Cardiac fibroblast (primary cell): Measurements from ENCODE around the gene CHM.

Experiments
- DNase-seq, 2 donors: peaks; one replicate each; pipeline versions ENCODE4 v3.0.0 to v3.0.0-alpha.2; 2010; ENCODE audit warnings: low read depth in 2 of 2
- H3K4me3 ChIP-seq, 2 donors: replicated peaks in 1 of 2; 1 replicate in 1 of 2; 2 replicates in 1 of 2; pipeline ENCODE4 v1.5.1; 2011; ENCODE audit warnings: low read depth in 2 of 2, low read length in 2 of 2, mild to moderate bottlenecking in 2 of 2, moderate library complexity in 1 of 2
- CTCF ChIP-seq: IDR thresholded peaks from one replicate; pipeline ENCODE4 v1.5.1; 2011; ENCODE audit warnings: low read depth, mild to moderate bottlenecking, low read length, inconsistent platforms

CHM gene

GRCh38 chrX:85906399-85906798 lies 141.0 kb downstream of the CHM start:
- no peak for DNase-seq
- no peak for TF ChIP-seq CTCF

DNA sequence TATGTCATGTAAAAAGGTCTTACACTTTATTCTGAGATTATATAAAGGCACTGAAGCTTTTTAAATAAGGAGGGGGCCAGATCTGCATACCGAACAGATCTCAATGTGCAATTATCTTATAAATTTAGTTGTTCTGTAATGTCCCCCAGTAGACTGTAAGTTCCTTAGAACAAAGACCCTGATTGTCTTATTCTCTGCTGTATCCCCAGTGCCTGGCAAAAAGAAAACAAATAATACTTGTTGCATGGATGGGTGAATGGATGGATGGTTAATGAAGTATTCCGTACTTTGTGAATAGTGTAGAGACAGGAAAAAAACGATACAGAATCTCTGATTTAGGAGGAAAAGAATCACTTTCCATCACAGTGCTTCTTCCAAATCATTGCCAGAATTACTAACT lies 141.5 kb downstream of the CHM start:
- H3K4me3 ChIP-seq, result no peak overlapping the region
- TF ChIP-seq CTCF, result no peak
- DNase-seq, result no peak

More at GRCh38 chrX:85906399-85906798, 141.0 kb downstream of the CHM start:
- H3K4me3 ChIP-seq, result no peak overlapping the region

DNA sequence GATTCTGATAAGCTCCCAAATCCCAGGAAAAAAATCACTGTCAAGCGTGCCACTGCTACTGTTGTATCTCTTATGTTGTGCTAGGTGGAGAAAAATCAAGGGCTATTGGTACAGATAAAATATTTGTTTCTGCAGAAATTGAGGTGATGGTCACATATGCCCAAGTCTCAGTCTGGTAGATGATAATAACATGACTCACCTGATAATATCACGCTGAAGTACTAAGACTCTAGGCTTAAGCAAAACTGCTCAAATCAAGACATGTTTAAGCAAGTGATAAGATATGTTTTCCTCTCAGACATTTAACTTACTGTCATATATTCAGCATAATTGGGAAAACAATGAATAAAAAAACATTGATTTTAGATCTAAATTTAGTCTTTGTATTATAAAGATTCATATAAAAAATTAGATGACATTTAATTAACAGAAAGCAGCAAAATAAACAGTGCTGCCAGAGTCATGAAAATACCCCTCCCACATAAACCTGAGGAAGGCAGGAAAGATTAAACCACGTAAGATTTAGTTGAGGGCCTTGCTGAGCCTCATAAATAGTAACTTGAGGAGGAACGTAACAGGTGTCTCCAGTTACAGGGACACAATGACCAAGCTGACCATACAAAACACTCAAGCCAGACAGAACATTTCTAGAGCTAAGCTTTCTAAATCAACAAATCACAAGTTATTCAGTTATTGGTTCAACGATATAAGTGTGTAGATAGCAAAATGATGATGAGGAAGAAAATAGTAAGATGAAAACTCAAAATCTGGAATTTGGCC lies 143.5 kb downstream of the CHM start:
- no peak for TF ChIP-seq CTCF
- no peak for DNase-seq
- no peak overlapping the region for H3K4me3 ChIP-seq

- TF ChIP-seq CTCF, result no peak
- no peak overlapping the region for H3K4me3 ChIP-seq
- DNase-seq, result no peak
Measured at GRCh38 chrX:85897362-85898126, 149.8 kb downstream of the CHM start.

DNA sequence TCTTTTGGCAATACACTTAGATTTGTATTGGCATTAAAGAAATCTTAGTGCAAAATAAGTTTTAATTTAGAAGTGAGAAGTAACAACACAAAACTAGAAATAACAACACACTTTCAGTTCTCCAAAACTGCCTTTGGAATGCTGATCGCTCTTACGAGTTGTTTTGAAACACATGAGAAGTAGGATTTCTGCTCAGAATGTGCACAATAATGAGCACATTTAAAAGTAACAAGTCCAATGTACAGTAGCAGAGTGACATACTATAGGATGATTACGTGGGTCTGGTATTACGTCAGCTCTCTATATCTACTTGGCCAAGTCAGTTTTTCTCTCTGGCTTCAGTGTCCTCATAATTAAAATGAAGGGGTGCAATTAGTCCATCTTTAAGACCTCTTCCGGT lies 164.8 kb downstream of the CHM start:
- no peak for DNase-seq
- TF ChIP-seq CTCF, result no peak
- H3K4me3 ChIP-seq, result no peak overlapping the region

GRCh38 chrX:85870585-85870984 lies 176.8 kb downstream of the CHM start:
- TF ChIP-seq CTCF, result no peak
- no peak for DNase-seq
- no peak overlapping the region for H3K4me3 ChIP-seq
